Body of pancreas (tissue), 4 donors: ENCODE results near the gene ASB7.

ENCODE experiments used
- POLR2A ChIP-seq, 3 donors: fragments of 450-650 bp; IDR thresholded peaks; one replicate each; pipeline ENCODE4 v1.6.1; 2016; ENCODE audit warnings: antibody characterized with exemption in 3 of 3, mild to moderate bottlenecking in 2 of 3
- TF ChIP-seq, protein P1 (sequence below), 7 experiments: fragments of 450-650 bp in 4 of 7; fragments of 200-600 bp in 3 of 7; sonication (generic) in 3 of 7; IDR thresholded peaks; one replicate each; pipeline ENCODE4 v1.5.1; 2016 to 2019; ENCODE audit warnings: antibody characterized with exemption in 7 of 7

DNA sequence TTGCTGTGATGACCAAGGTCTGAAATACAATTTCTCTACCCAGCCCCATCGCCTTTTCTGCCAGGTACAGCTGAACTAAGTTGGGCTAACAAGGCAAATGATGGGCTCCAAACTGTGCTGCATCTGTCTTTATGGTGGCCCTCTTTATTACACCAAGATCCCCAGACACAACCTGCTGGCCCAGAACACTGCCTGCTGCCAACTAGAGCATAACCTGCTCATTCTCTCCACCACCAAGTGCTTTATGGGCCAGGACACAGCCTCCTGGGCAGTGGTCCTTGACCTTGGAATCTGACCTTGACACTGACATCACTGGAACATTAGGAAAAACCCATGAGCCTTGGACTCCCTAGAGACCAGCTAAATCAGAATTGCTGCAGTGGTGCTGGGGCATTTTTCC, 3.7 kb upstream of the ASB7 start:
- TF ChIP-seq, protein P1, sequence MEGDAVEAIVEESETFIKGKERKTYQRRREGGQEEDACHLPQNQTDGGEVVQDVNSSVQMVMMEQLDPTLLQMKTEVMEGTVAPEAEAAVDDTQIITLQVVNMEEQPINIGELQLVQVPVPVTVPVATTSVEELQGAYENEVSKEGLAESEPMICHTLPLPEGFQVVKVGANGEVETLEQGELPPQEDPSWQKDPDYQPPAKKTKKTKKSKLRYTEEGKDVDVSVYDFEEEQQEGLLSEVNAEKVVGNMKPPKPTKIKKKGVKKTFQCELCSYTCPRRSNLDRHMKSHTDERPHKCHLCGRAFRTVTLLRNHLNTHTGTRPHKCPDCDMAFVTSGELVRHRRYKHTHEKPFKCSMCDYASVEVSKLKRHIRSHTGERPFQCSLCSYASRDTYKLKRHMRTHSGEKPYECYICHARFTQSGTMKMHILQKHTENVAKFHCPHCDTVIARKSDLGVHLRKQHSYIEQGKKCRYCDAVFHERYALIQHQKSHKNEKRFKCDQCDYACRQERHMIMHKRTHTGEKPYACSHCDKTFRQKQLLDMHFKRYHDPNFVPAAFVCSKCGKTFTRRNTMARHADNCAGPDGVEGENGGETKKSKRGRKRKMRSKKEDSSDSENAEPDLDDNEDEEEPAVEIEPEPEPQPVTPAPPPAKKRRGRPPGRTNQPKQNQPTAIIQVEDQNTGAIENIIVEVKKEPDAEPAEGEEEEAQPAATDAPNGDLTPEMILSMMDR (IDR thresholded peaks at IDR 0.05), result no peak
- TF ChIP-seq POLR2A (IDR thresholded peaks at IDR 0.05), result no peak
